MM.1S (cell line): ENCODE data around the gene FAM53A.

Experiments
- CTCF ChIP-seq: fragments of 300-600 bp; sonication (generic); IDR thresholded peaks from 2 replicates; pipeline ENCODE4 v1.5.1; 2016; ENCODE audit warnings: antibody characterized with exemption, low read length, mixed read lengths
- EZH2phosphoT487 ChIP-seq: fragments of 300-600 bp; sonication (generic); IDR thresholded peaks from 2 replicates; pipeline ENCODE4 v1.6.1; 2018; ENCODE audit warnings: antibody characterized with exemption, low read length

DNA sequence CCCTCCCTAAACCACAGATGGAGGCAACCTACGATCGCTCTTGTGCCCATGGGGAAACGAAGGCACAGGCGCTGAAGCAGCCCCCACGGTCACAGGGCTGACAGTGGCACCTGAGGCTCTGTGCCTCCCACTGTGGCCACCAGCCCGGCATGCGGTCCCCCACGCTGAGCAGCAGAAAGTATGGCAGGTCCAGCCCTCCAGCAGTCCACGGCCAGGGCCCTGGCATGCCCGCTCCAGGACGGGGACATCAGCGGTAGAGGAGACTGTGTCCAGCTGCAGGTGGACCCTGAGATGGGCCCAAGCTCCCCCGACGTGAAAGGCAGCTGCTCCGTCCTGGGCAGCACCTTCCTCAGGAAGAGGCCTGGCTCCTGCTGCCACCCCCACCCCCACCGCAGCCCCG is 61.2 kb downstream of the FAM53A start:
- TF ChIP-seq EZH2phosphoT487, result no peak
- TF ChIP-seq CTCF, result no peak
